HCT116 (cell line): ENCODE data around the gene PDE4D. TPM values are rescaled to one million over a fixed set of nuclear protein-coding genes. Genes with fewer than 3 reads are reported as not detected.

Source experiments
- ATAC-seq: fragments of 200-7000 bp; cut with Tn5 transposase; 2 replicates; pipeline ENCODE4 v1.9.1; 2020; ENCODE audit warnings: mild to moderate bottlenecking, moderate library complexity
- BruUV-seq: library from RNA; stranded (reverse); fragments of 400-500 nt; replicated peaks from 2 replicates; lab custom pipeline; 2021; lab: Mats Ljungman, UMichigan
- CTCF ChIA-PET: fragments of 300-600 bp; sonication (Branson Sonifier 250); formaldehyde crosslinking; loops from one replicate; lab custom pipeline; 2021; ENCODE audit warnings: antibody characterized with exemption; lab: Charles Lee
- POLR2A ChIA-PET: fragments of 300-600, 350-600 bp; sonication (Branson Sonifier 250); formaldehyde crosslinking; loops from one replicate; lab custom pipeline; 2021; ENCODE audit warnings: antibody characterized with exemption; lab: Charles Lee
- RAD21 ChIA-PET, 2 experiments: fragments of 300-600 bp; sonication (Branson Sonifier 250); formaldehyde crosslinking; loops; one replicate each; lab custom pipeline; 2023; ENCODE audit warnings: low total read pairs in 2 of 2; ENCODE audit not compliant: uncharacterized antibody in 2 of 2, unreplicated experiment in 2 of 2, low non-redundant PET in 1 of 2; lab: Charles Lee
- DNase-seq: peaks from one replicate; pipeline ENCODE4 v3.0.0-alpha.2; 2010; ENCODE audit warnings: low read depth, low spot score
- H2AFZ ChIP-seq: fragments of 200-600 bp; shearing (Covaris generic), sonication (generic); 2 replicates; pipeline ENCODE4 v1.6.1; 2017; ENCODE audit warnings: low read depth, mixed run types, mixed read lengths, antibody characterized with exemption, low read length; ENCODE audit not compliant: poor library complexity, severe bottlenecking
- H3K27ac ChIP-seq: 2 replicates; pipeline ENCODE4 v1.5.1; 2012; ENCODE audit warnings: low read depth, low read length
- H3K27me3 ChIP-seq: fragments of 200-600 bp; sonication (generic); 2 replicates; pipeline ENCODE4 v1.6.1; 2016; ENCODE audit warnings: mixed run types, low read length, mixed read lengths; ENCODE audit not compliant: insufficient read depth
- H3K36me3 ChIP-seq, 2 experiments: fragments of 200-500 bp in 1 of 2; fragments of 200-600 bp in 1 of 2; sonication (Bioruptor generic) in 1 of 2; sonication (generic) in 1 of 2; 2 replicates each; pipeline versions ENCODE4 v1.5.1 to v1.6.1; 2014 to 2016; ENCODE audit warnings: low read length in 2 of 2, inconsistent platforms in 1 of 2, mixed read lengths in 1 of 2, mixed run types in 1 of 2; ENCODE audit not compliant: insufficient read depth in 2 of 2, control insufficient read depth in 1 of 2
- H3K4me1 ChIP-seq, 2 experiments: fragments of 200-600 bp in 1 of 2; sonication (generic) in 1 of 2; 2 replicates each; pipeline versions ENCODE4 v1.5.1 to v1.6.1; 2012 to 2017; ENCODE audit warnings: low read length in 2 of 2, inconsistent platforms in 1 of 2, mild to moderate bottlenecking in 1 of 2, mixed read lengths in 1 of 2, mixed run types in 1 of 2, moderate library complexity in 1 of 2; ENCODE audit not compliant: insufficient read depth in 2 of 2, control insufficient read depth in 1 of 2
- H3K4me2 ChIP-seq: fragments of 200-600 bp; sonication (generic); 2 replicates; pipeline ENCODE4 v1.6.1; 2017; ENCODE audit warnings: mixed run types, low read length, mixed read lengths
- H3K4me3 ChIP-seq, 2 experiments: fragments of 200-600 bp in 1 of 2; sonication (generic) in 1 of 2; replicated peaks in 1 of 2; 2 replicates each; pipeline ENCODE4 v1.5.1; 2011 to 2016; ENCODE audit warnings: low read length in 2 of 2, control low read depth in 1 of 2, low read depth in 1 of 2, mild to moderate bottlenecking in 1 of 2, mixed read lengths in 1 of 2, mixed run types in 1 of 2
- H3K79me2 ChIP-seq: fragments of 200-600 bp; sonication (generic); 2 replicates; pipeline ENCODE4 v1.6.1; 2017; ENCODE audit warnings: mild to moderate bottlenecking, mixed run types, low read length, moderate library complexity, mixed read lengths; ENCODE audit not compliant: insufficient read depth
- H3K9ac ChIP-seq: fragments of 200-600 bp; sonication (generic); 2 replicates; pipeline ENCODE4 v1.6.1; 2016; ENCODE audit warnings: low read length, mixed read lengths
- H3K9me2 ChIP-seq: fragments of 200-600 bp; sonication (generic), shearing (Covaris generic); 2 replicates; pipeline ENCODE4 v1.6.1; 2017; ENCODE audit warnings: mixed run types, mild to moderate bottlenecking, moderate library complexity; ENCODE audit not compliant: insufficient read depth
- H3K9me3 ChIP-seq, 2 experiments: fragments of 200-500 bp in 1 of 2; fragments of 200-600 bp in 1 of 2; sonication (Bioruptor generic) in 1 of 2; sonication (generic) in 1 of 2; 2 replicates each; pipeline ENCODE4 v1.6.1; 2014 to 2017; ENCODE audit warnings: low read length in 2 of 2, mixed read lengths in 2 of 2, inconsistent platforms in 1 of 2, low read depth in 1 of 2, mild to moderate bottlenecking in 1 of 2, mixed run types in 1 of 2, moderate library complexity in 1 of 2; ENCODE audit not compliant: control insufficient read depth in 1 of 2, insufficient read depth in 1 of 2
- H4K20me1 ChIP-seq: fragments of 200-600 bp; sonication (generic), shearing (Covaris generic); 2 replicates; pipeline ENCODE4 v1.6.1; 2017; ENCODE audit warnings: mixed run types, mild to moderate bottlenecking, moderate library complexity; ENCODE audit not compliant: insufficient read depth
- CBX3 ChIP-seq: IDR thresholded peaks from 2 replicates; pipeline ENCODE4 v1.6.1; 2012; ENCODE audit warnings: low read depth
- EGR1 ChIP-seq: IDR thresholded peaks from 2 replicates; pipeline ENCODE4 v1.6.1; 2012; ENCODE audit warnings: low read depth
- ELF1 ChIP-seq: IDR thresholded peaks from 2 replicates; pipeline ENCODE4 v1.6.1; 2012; ENCODE audit warnings: low read depth, borderline replicate concordance
- EZH2 ChIP-seq: fragments of 200-600 bp; sonication (generic); IDR thresholded peaks from 2 replicates; pipeline ENCODE4 v1.6.1; 2017; ENCODE audit warnings: antibody characterized with exemption, mixed run types
- FOSL1 ChIP-seq: IDR thresholded peaks from 2 replicates; pipeline ENCODE4 v1.6.1; 2012; ENCODE audit warnings: low read depth
- JUND ChIP-seq: IDR thresholded peaks from 2 replicates; pipeline ENCODE4 v1.6.1; 2012
- RAD21 ChIP-seq: IDR thresholded peaks from 2 replicates; pipeline ENCODE4 v1.6.1; 2012; ENCODE audit warnings: low read depth, mild to moderate bottlenecking
- SIN3A ChIP-seq: IDR thresholded peaks from 2 replicates; pipeline ENCODE4 v1.6.1; 2012; ENCODE audit warnings: low read depth
- SP1 ChIP-seq: IDR thresholded peaks from 2 replicates; pipeline ENCODE4 v1.6.1; 2012; ENCODE audit warnings: low read depth
- SRF ChIP-seq: IDR thresholded peaks from 2 replicates; pipeline ENCODE4 v1.6.1; 2012; ENCODE audit warnings: low read depth
- TCF7L2 ChIP-seq: IDR thresholded peaks from 2 replicates; pipeline ENCODE4 v1.7.0; 2011; ENCODE audit warnings: borderline replicate concordance, inconsistent platforms; ENCODE audit not compliant: insufficient read depth, insufficient read length; ENCODE audit errors: extremely low read depth
- YY1 ChIP-seq: IDR thresholded peaks from 2 replicates; pipeline ENCODE4 v1.6.1; 2011; ENCODE audit warnings: low read length, low read depth, moderate library complexity, mild to moderate bottlenecking; ENCODE audit not compliant: insufficient replicate concordance; ENCODE audit errors: extremely low read depth
- ZNF274 ChIP-seq: fragments of 200-500 bp; sonication (Bioruptor generic); IDR thresholded peaks from 2 replicates; pipeline ENCODE4 v1.6.1; 2014; ENCODE audit warnings: mild to moderate bottlenecking, low read depth, low read length, inconsistent platforms
- intact Hi-C: fragments of 100-400 bp; cut with micrococcal nuclease; formaldehyde crosslinking; loops from 2 replicates; pipeline ENCODE4 v1.10.0; 2022
- total RNA-seq: library from RNA; stranded (reverse); gene quantifications from one replicate; pipeline ENCODE4 v1.2.1, GENCODE V29; 2021; ENCODE audit not compliant: unreplicated experiment
- TF ChIP-seq, protein P1 (sequence below): IDR thresholded peaks from 2 replicates; pipeline ENCODE4 v1.6.1; 2012; ENCODE audit warnings: low read depth
- TF ChIP-seq, protein P2 (sequence below), 3 experiments: fragments of 200-600 bp in 1 of 3; sonication (generic) in 1 of 3; IDR thresholded peaks in 2 of 3; conservative IDR thresholded peaks in 1 of 3; 2 replicates each; pipeline ENCODE4 v1.5.1; 2012 to 2017; ENCODE audit warnings: low read depth in 2 of 3, low read length in 2 of 3, antibody characterized with exemption in 1 of 3, borderline replicate concordance in 1 of 3, control low read depth in 1 of 3, mild to moderate bottlenecking in 1 of 3, mixed read lengths in 1 of 3, mixed run types in 1 of 3, moderate library complexity in 1 of 3; ENCODE audit not compliant: insufficient read depth in 1 of 3
- TF ChIP-seq, protein P3 (sequence below): IDR thresholded peaks from 2 replicates; pipeline ENCODE4 v1.6.1; 2012

PDE4D gene
- total RNA-seq, 1 experiment from 2014 or later = 1.1 TPM

DNA sequence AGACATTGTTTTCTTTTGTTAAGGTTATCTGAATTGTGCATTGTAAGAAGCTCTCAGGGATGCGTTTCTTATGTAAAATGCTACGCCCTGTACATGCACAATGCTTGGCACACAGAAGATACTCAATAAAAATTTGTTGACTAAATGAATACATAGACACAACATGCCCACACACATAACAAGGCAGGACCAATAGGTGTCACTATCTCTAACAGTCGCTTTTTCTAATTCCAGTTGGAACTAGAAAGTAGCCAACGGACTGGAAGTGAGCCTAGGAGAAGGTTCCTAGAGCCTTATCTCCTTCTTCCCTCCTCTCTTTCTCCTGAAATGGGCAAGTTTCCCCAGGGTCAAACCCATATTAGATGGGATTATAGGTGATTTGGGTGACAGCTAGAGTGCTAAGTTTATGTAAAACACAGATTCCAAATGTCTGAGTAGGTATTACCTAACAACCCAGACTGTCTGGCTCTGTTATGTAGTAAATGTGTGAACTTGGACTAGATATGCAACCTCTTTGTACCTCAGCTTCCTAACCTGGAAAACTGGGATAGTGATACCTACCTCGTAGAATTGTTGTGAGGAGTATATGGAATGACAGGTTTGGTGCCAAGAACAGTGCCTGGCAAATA, 707.7 kb downstream of the PDE4D start (continued):
- TF ChIP-seq, protein P1, sequence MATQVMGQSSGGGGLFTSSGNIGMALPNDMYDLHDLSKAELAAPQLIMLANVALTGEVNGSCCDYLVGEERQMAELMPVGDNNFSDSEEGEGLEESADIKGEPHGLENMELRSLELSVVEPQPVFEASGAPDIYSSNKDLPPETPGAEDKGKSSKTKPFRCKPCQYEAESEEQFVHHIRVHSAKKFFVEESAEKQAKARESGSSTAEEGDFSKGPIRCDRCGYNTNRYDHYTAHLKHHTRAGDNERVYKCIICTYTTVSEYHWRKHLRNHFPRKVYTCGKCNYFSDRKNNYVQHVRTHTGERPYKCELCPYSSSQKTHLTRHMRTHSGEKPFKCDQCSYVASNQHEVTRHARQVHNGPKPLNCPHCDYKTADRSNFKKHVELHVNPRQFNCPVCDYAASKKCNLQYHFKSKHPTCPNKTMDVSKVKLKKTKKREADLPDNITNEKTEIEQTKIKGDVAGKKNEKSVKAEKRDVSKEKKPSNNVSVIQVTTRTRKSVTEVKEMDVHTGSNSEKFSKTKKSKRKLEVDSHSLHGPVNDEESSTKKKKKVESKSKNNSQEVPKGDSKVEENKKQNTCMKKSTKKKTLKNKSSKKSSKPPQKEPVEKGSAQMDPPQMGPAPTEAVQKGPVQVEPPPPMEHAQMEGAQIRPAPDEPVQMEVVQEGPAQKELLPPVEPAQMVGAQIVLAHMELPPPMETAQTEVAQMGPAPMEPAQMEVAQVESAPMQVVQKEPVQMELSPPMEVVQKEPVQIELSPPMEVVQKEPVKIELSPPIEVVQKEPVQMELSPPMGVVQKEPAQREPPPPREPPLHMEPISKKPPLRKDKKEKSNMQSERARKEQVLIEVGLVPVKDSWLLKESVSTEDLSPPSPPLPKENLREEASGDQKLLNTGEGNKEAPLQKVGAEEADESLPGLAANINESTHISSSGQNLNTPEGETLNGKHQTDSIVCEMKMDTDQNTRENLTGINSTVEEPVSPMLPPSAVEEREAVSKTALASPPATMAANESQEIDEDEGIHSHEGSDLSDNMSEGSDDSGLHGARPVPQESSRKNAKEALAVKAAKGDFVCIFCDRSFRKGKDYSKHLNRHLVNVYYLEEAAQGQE = no peak
- TF ChIP-seq SP1 (no peak), JUND (no peak), YY1 (no peak)
- TF ChIP-seq, protein P2, sequence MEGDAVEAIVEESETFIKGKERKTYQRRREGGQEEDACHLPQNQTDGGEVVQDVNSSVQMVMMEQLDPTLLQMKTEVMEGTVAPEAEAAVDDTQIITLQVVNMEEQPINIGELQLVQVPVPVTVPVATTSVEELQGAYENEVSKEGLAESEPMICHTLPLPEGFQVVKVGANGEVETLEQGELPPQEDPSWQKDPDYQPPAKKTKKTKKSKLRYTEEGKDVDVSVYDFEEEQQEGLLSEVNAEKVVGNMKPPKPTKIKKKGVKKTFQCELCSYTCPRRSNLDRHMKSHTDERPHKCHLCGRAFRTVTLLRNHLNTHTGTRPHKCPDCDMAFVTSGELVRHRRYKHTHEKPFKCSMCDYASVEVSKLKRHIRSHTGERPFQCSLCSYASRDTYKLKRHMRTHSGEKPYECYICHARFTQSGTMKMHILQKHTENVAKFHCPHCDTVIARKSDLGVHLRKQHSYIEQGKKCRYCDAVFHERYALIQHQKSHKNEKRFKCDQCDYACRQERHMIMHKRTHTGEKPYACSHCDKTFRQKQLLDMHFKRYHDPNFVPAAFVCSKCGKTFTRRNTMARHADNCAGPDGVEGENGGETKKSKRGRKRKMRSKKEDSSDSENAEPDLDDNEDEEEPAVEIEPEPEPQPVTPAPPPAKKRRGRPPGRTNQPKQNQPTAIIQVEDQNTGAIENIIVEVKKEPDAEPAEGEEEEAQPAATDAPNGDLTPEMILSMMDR (IDR thresholded peaks at IDR 0.05 in 2 of 3, conservative IDR thresholded peaks at IDR 0.05 in 1 of 3; ENCODE audit: borderline replicate concordance in 1 of 3, insufficient read depth in 1 of 3, low read depth in 2 of 3, low read length in 2 of 3) = no peak

DNA sequence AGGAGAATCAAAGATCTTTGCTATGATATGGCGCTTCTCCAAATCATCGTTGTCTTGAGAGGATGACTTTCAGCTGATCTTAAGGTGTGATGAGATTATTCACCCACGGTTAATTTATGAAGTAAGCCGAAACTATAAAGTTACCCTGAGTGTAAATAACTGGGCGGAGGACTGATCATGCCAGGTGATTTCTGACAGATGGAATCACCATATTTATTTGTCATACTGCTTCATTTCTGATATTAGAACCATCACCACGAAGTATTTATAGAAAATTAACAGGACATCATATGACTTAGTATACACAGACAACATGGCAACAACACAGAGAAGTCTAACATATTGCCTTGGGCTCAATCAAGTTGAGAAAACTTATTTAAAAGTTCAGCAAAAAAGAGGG, 708.8 kb downstream of the PDE4D start:
- BruUV-seq = no TSS peak
- no peaks in the 10 kb centered on the region for H3K9me3 ChIP-seq
- no peaks in the 10 kb centered on the region for H3K79me2 ChIP-seq
- ChIA-PET CTCF (no interaction called here), POLR2A (no interaction called here), RAD21 (no interaction called here)
- ATAC-seq (no peak), DNase-seq (no peak)
- H3K9me2 ChIP-seq = no peaks in the 10 kb centered on the region
- no peak overlapping the region for H3K27ac ChIP-seq
- intact Hi-C loops = loop anchor here (5.0 kb wide), 1 partner anchor 488 kb away; no protein-coding TSS in a partner anchor
- H3K27me3 ChIP-seq = peaks cover 30% of the 10 kb centered on the region
- H3K4me3 ChIP-seq = no peak overlapping the region
- no peak overlapping the region for H3K4me2 ChIP-seq
- H2AFZ ChIP-seq = no peak overlapping the region
- H3K9ac ChIP-seq = no peak overlapping the region
- H3K36me3 ChIP-seq = no peaks in the 10 kb centered on the region
- no peaks in the 10 kb centered on the region for H3K4me1 ChIP-seq
- H4K20me1 ChIP-seq = no peaks in the 10 kb centered on the region
- TF ChIP-seq ELF1 (no peak), FOSL1 (no peak), RAD21 (no peak), TCF7L2 (no peak), YY1 (no peak), EZH2 (no peak), SRF (no peak), EGR1 (no peak), ZNF274 (no peak), SIN3A (no peak), CBX3 (no peak)
- TF ChIP-seq, protein P1 = no peak
- TF ChIP-seq, protein P3, sequence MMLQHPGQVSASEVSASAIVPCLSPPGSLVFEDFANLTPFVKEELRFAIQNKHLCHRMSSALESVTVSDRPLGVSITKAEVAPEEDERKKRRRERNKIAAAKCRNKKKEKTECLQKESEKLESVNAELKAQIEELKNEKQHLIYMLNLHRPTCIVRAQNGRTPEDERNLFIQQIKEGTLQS = no peak
